ENCODE results near the gene FDPS. TPM values are rescaled to one million over a fixed set of nuclear protein-coding genes. Genes with fewer than 3 reads are reported as not detected.

Gene FDPS
- total RNA-seq, 1 donor from 2014 or later: 215 TPM

- H4K20me1 ChIP-seq (ENCODE audit: low read depth): no peaks in the 10 kb centered on the region
Measured at GRCh38 chr1:155261852-155262673, 46.6 kb upstream of the FDPS start, which contains the start of gene SCAMP3. Gene SCAMP3 (minus strand): TSS chr1:155262360. CDS start chr1:155262151, 209 bp downstream.

GRCh38 chr1:155263067-155263466 is 45.6 kb upstream of the FDPS start:
- peak overlapping the region; percentile 97 for H3K4me3 Mint-ChIP-seq
- no peak overlapping the region for H3K27ac ChIP-seq

More at GRCh38 chr1:155261852-155262673, 46.6 kb upstream of the FDPS start, which contains the start of gene SCAMP3:
- H3K9me3 ChIP-seq (ENCODE audit: low read depth): no peaks in the 10 kb centered on the region
- H3K9ac ChIP-seq: peak within 1 kb of the TSS; percentile 58
- Mint-ChIP-seq H3K4me3 (peak within 1 kb of the TSS; percentile 97), H3K4me1 (peaks cover 22% of the 10 kb centered on the region), H3K36me3 (peaks cover 31% of the 10 kb centered on the region), H3K9me3 (no peaks in the 10 kb centered on the region), H3K27me3 (ENCODE audit: insufficient read depth, low read depth) (peaks cover 13% of the 10 kb centered on the region), H3K27ac (peak within 1 kb of the TSS; percentile 96)
- H3K27me3 ChIP-seq: no peaks in the 10 kb centered on the region
- H3K36me3 ChIP-seq: peaks cover 6% of the 10 kb centered on the region
- no peak within 1 kb of the TSS for H2AFZ ChIP-seq (replicated peaks)
- H3K4me3 ChIP-seq: peak within 1 kb of the TSS; percentile 62
- H3K27ac ChIP-seq: peak within 1 kb of the TSS; percentile 62
- peaks cover 19% of the 10 kb centered on the region for H3K79me2 ChIP-seq (ENCODE audit: low read depth)
- DNase-seq (ENCODE audit: low spot score): peak; percentile 97
- peaks cover 6% of the 10 kb centered on the region for H3K4me1 ChIP-seq
- peak within 1 kb of the TSS; percentile 81 for H3K4me2 ChIP-seq
- TF ChIP-seq CTCF (IDR thresholded peaks at IDR 0.05) (no peak), EZH2 (IDR thresholded peaks at IDR 0.05) (no peak)
- H3F3A ChIP-seq (ENCODE audit: low read depth): peaks cover 57% of the 10 kb centered on the region

GRCh38 chr1:155266553-155266952 is 42.1 kb upstream of the FDPS start:
- no peak for TF ChIP-seq EZH2 (IDR thresholded peaks at IDR 0.05)
- no peak for TF ChIP-seq CTCF (IDR thresholded peaks at IDR 0.05)
- no peak for TF ChIP-seq EZH2phosphoT487 (IDR thresholded peaks at IDR 0.05)

More at GRCh38 chr1:155263067-155263466, 45.6 kb upstream of the FDPS start:
- H3K9me3 Mint-ChIP-seq: no peaks in the 10 kb centered on the region
- Histone ChIP-seq H3K27me3 (no peaks in the 10 kb centered on the region), H3K36me3 (peaks cover 12% of the 10 kb centered on the region), H4K20me1 (ENCODE audit: low read depth) (peaks cover 8% of the 10 kb centered on the region), H3K4me1 (peaks cover 6% of the 10 kb centered on the region), H3K9ac (no peak overlapping the region), H3K4me2 (no peak overlapping the region), H3K9me3 (ENCODE audit: low read depth) (no peaks in the 10 kb centered on the region), H3K79me2 (ENCODE audit: low read depth) (peaks cover 19% of the 10 kb centered on the region), H3K4me3 (no peak overlapping the region), H2AFZ (replicated peaks) (no peak overlapping the region), H3F3A (ENCODE audit: low read depth) (peaks cover 68% of the 10 kb centered on the region)
- peaks cover 34% of the 10 kb centered on the region for H3K36me3 Mint-ChIP-seq
- no peak overlapping the region for H3K27ac Mint-ChIP-seq
- TF ChIP-seq EZH2 (IDR thresholded peaks at IDR 0.05): no peak
- no peak for TF ChIP-seq EZH2phosphoT487 (IDR thresholded peaks at IDR 0.05)
- TF ChIP-seq CTCF (IDR thresholded peaks at IDR 0.05): no peak
- no peak for DNase-seq (ENCODE audit: low spot score)
- H3K27me3 Mint-ChIP-seq (ENCODE audit: insufficient read depth, low read depth): peaks cover 13% of the 10 kb centered on the region
- H3K4me1 Mint-ChIP-seq: peaks cover 22% of the 10 kb centered on the region

More at GRCh38 chr1:155266553-155266952, 42.1 kb upstream of the FDPS start:
- no peak overlapping the region for H3K4me2 ChIP-seq
- peaks cover 9% of the 10 kb centered on the region for H3K27me3 Mint-ChIP-seq (ENCODE audit: insufficient read depth, low read depth)
- no peak overlapping the region for H3K27ac ChIP-seq
- no peak overlapping the region for H3K4me3 ChIP-seq
- H3K36me3 ChIP-seq: peaks cover 18% of the 10 kb centered on the region
- H3F3A ChIP-seq (ENCODE audit: low read depth): peaks cover 89% of the 10 kb centered on the region
- H3K36me3 Mint-ChIP-seq: peaks cover 50% of the 10 kb centered on the region
- H3K4me1 Mint-ChIP-seq: peaks cover 15% of the 10 kb centered on the region
- no peaks in the 10 kb centered on the region for H3K9me3 Mint-ChIP-seq
- H3K4me1 ChIP-seq: peaks cover 2% of the 10 kb centered on the region
- H3K9ac ChIP-seq: no peak overlapping the region
- no peak overlapping the region for H2AFZ ChIP-seq (replicated peaks)
- DNase-seq (ENCODE audit: low spot score): no peak
- no peaks in the 10 kb centered on the region for H3K27me3 ChIP-seq
- no peak overlapping the region for H3K27ac Mint-ChIP-seq
- H3K4me3 Mint-ChIP-seq: no peak overlapping the region
- H3K79me2 ChIP-seq (ENCODE audit: low read depth): peaks cover 25% of the 10 kb centered on the region
- no peaks in the 10 kb centered on the region for H3K9me3 ChIP-seq (ENCODE audit: low read depth)
- H4K20me1 ChIP-seq (ENCODE audit: low read depth): peaks cover 23% of the 10 kb centered on the region

Measured in neural progenitor cell (in vitro differentiated cells).